Measurements from ENCODE around the gene RARA. TPM values are rescaled to one million over a fixed set of nuclear protein-coding genes. Genes with fewer than 3 reads are reported as not detected.
A peak's percentile ranks its signal among the peaks of the same experiment; 100 is the strongest.

The RARA gene
- total RNA-seq, 1 donor from 2014 or later = 57.2 TPM

- no peak overlapping the region for H3K4me3 ChIP-seq (ENCODE audit: low read depth, low read length)
Observed at GRCh38 chr17:40315678-40316570, 6.9 kb downstream of the RARA start.

GRCh38 chr17:40316571-40317344 lies 7.8 kb downstream of the RARA start:
- TF ChIP-seq, protein P1, sequence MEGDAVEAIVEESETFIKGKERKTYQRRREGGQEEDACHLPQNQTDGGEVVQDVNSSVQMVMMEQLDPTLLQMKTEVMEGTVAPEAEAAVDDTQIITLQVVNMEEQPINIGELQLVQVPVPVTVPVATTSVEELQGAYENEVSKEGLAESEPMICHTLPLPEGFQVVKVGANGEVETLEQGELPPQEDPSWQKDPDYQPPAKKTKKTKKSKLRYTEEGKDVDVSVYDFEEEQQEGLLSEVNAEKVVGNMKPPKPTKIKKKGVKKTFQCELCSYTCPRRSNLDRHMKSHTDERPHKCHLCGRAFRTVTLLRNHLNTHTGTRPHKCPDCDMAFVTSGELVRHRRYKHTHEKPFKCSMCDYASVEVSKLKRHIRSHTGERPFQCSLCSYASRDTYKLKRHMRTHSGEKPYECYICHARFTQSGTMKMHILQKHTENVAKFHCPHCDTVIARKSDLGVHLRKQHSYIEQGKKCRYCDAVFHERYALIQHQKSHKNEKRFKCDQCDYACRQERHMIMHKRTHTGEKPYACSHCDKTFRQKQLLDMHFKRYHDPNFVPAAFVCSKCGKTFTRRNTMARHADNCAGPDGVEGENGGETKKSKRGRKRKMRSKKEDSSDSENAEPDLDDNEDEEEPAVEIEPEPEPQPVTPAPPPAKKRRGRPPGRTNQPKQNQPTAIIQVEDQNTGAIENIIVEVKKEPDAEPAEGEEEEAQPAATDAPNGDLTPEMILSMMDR (IDR thresholded peaks at IDR 0.05; ENCODE audit: insufficient read depth, low read length, poor library complexity, severe bottlenecking) = no peak
- peak overlapping the region; percentile 6 for H3K4me3 ChIP-seq (ENCODE audit: low read depth, low read length)
- H3K36me3 ChIP-seq (ENCODE audit: control insufficient read depth, insufficient read depth, low read length) = no peaks in the 10 kb centered on the region
- no peak for DNase-seq (ENCODE audit: low read depth)
- no peaks in the 10 kb centered on the region for H3K27me3 ChIP-seq (ENCODE audit: control insufficient read depth, insufficient read depth, low read length)

More at GRCh38 chr17:40315678-40316570, 6.9 kb downstream of the RARA start:
- Histone ChIP-seq H3K36me3 (ENCODE audit: control insufficient read depth, insufficient read depth, low read length) (no peaks in the 10 kb centered on the region), H3K27me3 (ENCODE audit: control insufficient read depth, insufficient read depth, low read length) (no peaks in the 10 kb centered on the region)
- DNase-seq (ENCODE audit: low read depth) = no peak
- TF ChIP-seq, protein P1 (IDR thresholded peaks at IDR 0.05; ENCODE audit: insufficient read depth, low read length, poor library complexity, severe bottlenecking) = no peak

- H3K36me3 ChIP-seq (ENCODE audit: control insufficient read depth, insufficient read depth, low read length) = no peaks in the 10 kb centered on the region
Observed at GRCh38 chr17:40317345-40317873, 8.4 kb downstream of the RARA start.

GRCh38 chr17:40317880-40318829 lies 9.2 kb downstream of the RARA start:
- DNase-seq (ENCODE audit: low read depth) = peak; percentile 79
- Histone ChIP-seq H3K4me3 (ENCODE audit: low read depth, low read length) (peak overlapping the region; percentile 79), H3K27me3 (ENCODE audit: control insufficient read depth, insufficient read depth, low read length) (no peaks in the 10 kb centered on the region), H3K36me3 (ENCODE audit: control insufficient read depth, insufficient read depth, low read length) (no peaks in the 10 kb centered on the region)
- TF ChIP-seq, protein P1 (IDR thresholded peaks at IDR 0.05; ENCODE audit: insufficient read depth, low read length, poor library complexity, severe bottlenecking) = no peak

More at GRCh38 chr17:40317345-40317873, 8.4 kb downstream of the RARA start:
- TF ChIP-seq, protein P1 (IDR thresholded peaks at IDR 0.05; ENCODE audit: insufficient read depth, low read length, poor library complexity, severe bottlenecking) = peak; percentile 79
- Histone ChIP-seq H3K4me3 (ENCODE audit: low read depth, low read length) (peak overlapping the region; percentile 79), H3K27me3 (ENCODE audit: control insufficient read depth, insufficient read depth, low read length) (no peaks in the 10 kb centered on the region)
- DNase-seq (ENCODE audit: low read depth) = no peak

DNA sequence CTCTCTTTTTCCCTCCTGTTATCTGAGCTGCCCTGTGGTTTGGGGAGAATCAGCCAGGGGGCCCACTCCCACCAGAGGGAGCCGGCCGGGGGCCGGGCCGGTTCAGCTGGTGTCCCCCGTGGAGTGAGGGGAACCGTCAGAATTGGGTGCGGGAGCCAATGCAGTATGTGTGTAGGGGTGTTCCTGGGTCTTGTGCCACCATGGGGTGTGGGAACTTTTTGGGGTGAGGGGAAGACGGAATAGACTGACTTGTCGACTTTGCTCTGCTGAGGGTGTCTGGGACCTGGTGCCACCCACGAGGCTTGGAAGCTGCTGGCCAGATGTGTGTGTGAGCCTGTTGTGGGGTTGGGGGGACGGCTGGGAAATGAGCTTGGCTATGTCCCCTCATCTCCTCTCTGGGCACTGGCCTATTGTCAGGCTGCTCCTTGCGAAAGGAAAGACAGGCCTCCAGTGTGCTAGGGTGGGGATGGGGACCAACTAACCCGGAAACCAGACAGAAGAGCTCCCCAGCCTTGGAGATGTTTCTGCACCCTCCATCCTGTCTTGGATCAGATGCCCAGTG lies 9.9 kb downstream of the RARA start:
- no peaks in the 10 kb centered on the region for H3K36me3 ChIP-seq (ENCODE audit: control insufficient read depth, insufficient read depth, low read length)
- TF ChIP-seq, protein P1 (IDR thresholded peaks at IDR 0.05; ENCODE audit: insufficient read depth, low read length, poor library complexity, severe bottlenecking) = peak; percentile 34
- peak overlapping the region; percentile 79 for H3K4me3 ChIP-seq (ENCODE audit: low read depth, low read length)
- H3K27me3 ChIP-seq (ENCODE audit: control insufficient read depth, insufficient read depth, low read length) = no peaks in the 10 kb centered on the region
- no peak for DNase-seq (ENCODE audit: low read depth)
